ENCODE results near the gene PTPRN2. TPM values are rescaled to one million over a fixed set of nuclear protein-coding genes. Genes with fewer than 3 reads are reported as not detected.

The PTPRN2 gene
- total RNA-seq, 1 experiment from 2014 or later = 2.1 TPM

GRCh38 chr7:158391141-158391540 is 196.5 kb downstream of the PTPRN2 start:
- ChIA-PET POLR2A (no interaction called here), RAD21 (ENCODE audit: low non-redundant PET in 1 of 2, low total read pairs in 2 of 2, uncharacterized antibody in 2 of 2, unreplicated experiment in 2 of 2) (no interaction called here), CTCF (no interaction called here)
- H3K79me2 ChIP-seq (ENCODE audit: insufficient read depth, low read length) = no peaks in the 10 kb centered on the region
- no peak overlapping the region for H3K4me3 ChIP-seq (replicated peaks in 1 of 2; ENCODE audit: low read depth in 1 of 2, low read length in 2 of 2)
- H3K36me3 ChIP-seq (ENCODE audit: control insufficient read depth in 1 of 2, insufficient read depth in 2 of 2, low read length in 2 of 2) = no peaks in the 10 kb centered on the region
- no peaks in the 10 kb centered on the region for H3K27me3 ChIP-seq (ENCODE audit: insufficient read depth, low read length)
- H4K20me1 ChIP-seq (ENCODE audit: insufficient read depth) = no peaks in the 10 kb centered on the region
- no peaks in the 10 kb centered on the region for H3K9me3 ChIP-seq (ENCODE audit: control insufficient read depth in 1 of 2, insufficient read depth in 1 of 2, low read depth in 1 of 2, low read length in 2 of 2)
- H3K27ac ChIP-seq (ENCODE audit: low read depth, low read length) = no peak overlapping the region
- H3K9ac ChIP-seq (ENCODE audit: low read length) = no peak overlapping the region
- no peaks in the 10 kb centered on the region for H3K9me2 ChIP-seq (ENCODE audit: insufficient read depth)
- no peak overlapping the region for H3K4me2 ChIP-seq (ENCODE audit: low read length)
- no peaks in the 10 kb centered on the region for H3K4me1 ChIP-seq (ENCODE audit: control insufficient read depth in 1 of 2, insufficient read depth in 2 of 2, low read length in 2 of 2)
- ATAC-seq (no peak), DNase-seq (ENCODE audit: low read depth, low spot score) (no peak)
- no peak overlapping the region for H2AFZ ChIP-seq (ENCODE audit: low read depth, low read length, poor library complexity, severe bottlenecking)
- TF ChIP-seq TCF7L2 (IDR thresholded peaks at IDR 0.05; ENCODE audit: borderline replicate concordance, extremely low read depth, insufficient read depth, insufficient read length) (no peak), CTCF (IDR thresholded peaks at IDR 0.05 in 2 of 3, conservative IDR thresholded peaks at IDR 0.05 in 1 of 3; ENCODE audit: borderline replicate concordance in 1 of 3, insufficient read depth in 1 of 3, low read depth in 2 of 3, low read length in 2 of 3) (no peak)
- BruUV-seq (replicated peaks) = no TSS peak
- intact Hi-C loops (cut with micrococcal nuclease) = no loop called here

DNA sequence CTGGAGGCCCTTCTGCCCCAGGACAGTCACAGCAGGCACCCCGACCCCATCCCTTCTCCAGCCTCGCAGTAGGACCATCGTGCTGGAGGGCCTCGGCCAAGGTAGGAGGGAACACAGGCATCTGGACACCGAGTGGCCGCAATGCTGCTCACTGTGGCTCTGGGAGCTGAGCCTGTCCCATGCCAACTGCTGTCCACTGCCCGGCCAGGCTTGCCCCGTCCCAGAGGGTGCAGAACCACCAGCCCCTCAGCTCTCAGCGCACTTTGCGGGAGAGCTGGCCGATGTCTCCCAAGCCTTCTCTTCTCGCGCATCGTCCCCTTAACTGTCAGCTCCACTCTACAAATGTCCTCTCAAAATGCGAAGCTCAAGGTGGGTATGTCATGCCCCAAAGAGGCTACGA is 197.2 kb downstream of the PTPRN2 start:
- BruUV-seq (replicated peaks) = no TSS peak
- ChIA-PET RAD21 (ENCODE audit: low non-redundant PET in 1 of 2, low total read pairs in 2 of 2, uncharacterized antibody in 2 of 2, unreplicated experiment in 2 of 2) (no interaction called here), POLR2A (no interaction called here), CTCF (no interaction called here)
- no peak for DNase-seq (ENCODE audit: low read depth, low spot score)
- no peak for ATAC-seq
- no peaks in the 10 kb centered on the region for H3K9me3 ChIP-seq (ENCODE audit: control insufficient read depth in 1 of 2, insufficient read depth in 1 of 2, low read depth in 1 of 2, low read length in 2 of 2)
- no peaks in the 10 kb centered on the region for H3K36me3 ChIP-seq (ENCODE audit: control insufficient read depth in 1 of 2, insufficient read depth in 2 of 2, low read length in 2 of 2)
- H2AFZ ChIP-seq (ENCODE audit: low read depth, low read length, poor library complexity, severe bottlenecking) = no peak overlapping the region
- H3K4me3 ChIP-seq (replicated peaks in 1 of 2; ENCODE audit: low read depth in 1 of 2, low read length in 2 of 2) = no peak overlapping the region
- H3K9me2 ChIP-seq (ENCODE audit: insufficient read depth) = no peaks in the 10 kb centered on the region
- H3K9ac ChIP-seq (ENCODE audit: low read length) = no peak overlapping the region
- no peaks in the 10 kb centered on the region for H3K79me2 ChIP-seq (ENCODE audit: insufficient read depth, low read length)
- no peaks in the 10 kb centered on the region for H3K27me3 ChIP-seq (ENCODE audit: insufficient read depth, low read length)
- H3K4me2 ChIP-seq (ENCODE audit: low read length) = no peak overlapping the region
- no peaks in the 10 kb centered on the region for H4K20me1 ChIP-seq (ENCODE audit: insufficient read depth)
- no peak overlapping the region for H3K27ac ChIP-seq (ENCODE audit: low read depth, low read length)
- no peaks in the 10 kb centered on the region for H3K4me1 ChIP-seq (ENCODE audit: control insufficient read depth in 1 of 2, insufficient read depth in 2 of 2, low read length in 2 of 2)
- intact Hi-C loops (cut with micrococcal nuclease) = no loop called here
- no peak for TF ChIP-seq EGR1 (IDR thresholded peaks at IDR 0.05; ENCODE audit: low read depth)
- no peak for TF ChIP-seq JUND (IDR thresholded peaks at IDR 0.05)
- TF ChIP-seq ZFX (IDR thresholded peaks at IDR 0.05) = no peak
- no peak for TF ChIP-seq POLR2A (IDR thresholded peaks at IDR 0.05; ENCODE audit: borderline replicate concordance, extremely low read depth, insufficient read depth, insufficient read length)
- TF ChIP-seq RAD21 (IDR thresholded peaks at IDR 0.05; ENCODE audit: low read depth) = no peak
- no peak for TF ChIP-seq CEBPB (IDR thresholded peaks at IDR 0.05; ENCODE audit: low read depth)
- no peak for TF ChIP-seq CBX3 (IDR thresholded peaks at IDR 0.05; ENCODE audit: low read depth)
- TF ChIP-seq EZH2phosphoT487 (IDR thresholded peaks at IDR 0.05; ENCODE audit: borderline replicate concordance) = no peak
- TF ChIP-seq SIN3A (IDR thresholded peaks at IDR 0.05; ENCODE audit: low read depth) = no peak
- no peak for TF ChIP-seq REST (IDR thresholded peaks at IDR 0.05; ENCODE audit: low read depth)
- TF ChIP-seq YY1 (IDR thresholded peaks at IDR 0.05; ENCODE audit: extremely low read depth, insufficient replicate concordance, low read depth, low read length) = no peak
- TF ChIP-seq, protein P1, sequence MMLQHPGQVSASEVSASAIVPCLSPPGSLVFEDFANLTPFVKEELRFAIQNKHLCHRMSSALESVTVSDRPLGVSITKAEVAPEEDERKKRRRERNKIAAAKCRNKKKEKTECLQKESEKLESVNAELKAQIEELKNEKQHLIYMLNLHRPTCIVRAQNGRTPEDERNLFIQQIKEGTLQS (IDR thresholded peaks at IDR 0.05) = no peak
- no peak for TF ChIP-seq ELF1 (IDR thresholded peaks at IDR 0.05; ENCODE audit: borderline replicate concordance, low read depth)
- TF ChIP-seq ZNF274 (IDR thresholded peaks at IDR 0.05; ENCODE audit: low read depth, low read length) = no peak
